Thoracic aorta (tissue), 2 donors: ENCODE data around the gene RPTOR. TPM values are rescaled to one million over a fixed set of nuclear protein-coding genes. Genes with fewer than 3 reads are reported as not detected.

Source experiments
- ATAC-seq: fragments of 150-250 bp; one replicate; pipeline ENCODE4 v1.8.0; 2017; ENCODE audit warnings: low read depth; ENCODE audit not compliant: insufficient number of reproducible peaks, low FRiP score
- DNase-seq: peaks from one replicate; pipeline ENCODE4 v3.0.0-alpha.2; 2020; ENCODE audit warnings: low spot score
- H3K27ac ChIP-seq, 2 donors: fragments of 200-600 bp; sonication (generic); 1 replicate in 1 of 2; 2 replicates in 1 of 2; pipeline ENCODE4 v1.5.1; 2016; ENCODE audit warnings: mild to moderate bottlenecking in 2 of 2, moderate library complexity in 2 of 2
- H3K27me3 ChIP-seq: fragments of 200-600 bp; sonication (generic); replicated peaks from 2 replicates; pipeline ENCODE4 v1.6.0; 2016; ENCODE audit warnings: mild to moderate bottlenecking; ENCODE audit not compliant: insufficient read depth
- H3K36me3 ChIP-seq: fragments of 200-600 bp; sonication (generic); one replicate; pipeline ENCODE4 v1.5.1; 2016
- H3K4me1 ChIP-seq, 2 donors: fragments of 200-600 bp; sonication (generic); 1 replicate in 1 of 2; 2 replicates in 1 of 2; pipeline versions ENCODE4 v1.5.1 to v1.6.0; 2016; ENCODE audit warnings: low read depth in 2 of 2, mild to moderate bottlenecking in 1 of 2; ENCODE audit not compliant: control insufficient read depth in 1 of 2
- H3K4me3 ChIP-seq: fragments of 200-600 bp; sonication (generic); 2 replicates; pipeline ENCODE4 v1.5.1; 2016; ENCODE audit warnings: mild to moderate bottlenecking
- H3K9me3 ChIP-seq: fragments of 200-600 bp; sonication (generic); 2 replicates; pipeline ENCODE4 v1.5.1; 2016
- total RNA-seq, 2 donors: library from RNA; depleted of rRNA; stranded (reverse); fragments of >200 nt; gene quantifications; one replicate each; pipeline versions ENCODE4 v1.1.0 to v1.2.3, GENCODE V29; 2016
- TF ChIP-seq, protein P1 (sequence below): fragments of 200-600 bp; sonication (generic); IDR thresholded peaks from one replicate; pipeline ENCODE4 v1.5.1; 2019; ENCODE audit warnings: antibody characterized with exemption

Gene RPTOR
- total RNA-seq, 2 donors from 2014 or later: 42.0 to 47.4 TPM

DNA sequence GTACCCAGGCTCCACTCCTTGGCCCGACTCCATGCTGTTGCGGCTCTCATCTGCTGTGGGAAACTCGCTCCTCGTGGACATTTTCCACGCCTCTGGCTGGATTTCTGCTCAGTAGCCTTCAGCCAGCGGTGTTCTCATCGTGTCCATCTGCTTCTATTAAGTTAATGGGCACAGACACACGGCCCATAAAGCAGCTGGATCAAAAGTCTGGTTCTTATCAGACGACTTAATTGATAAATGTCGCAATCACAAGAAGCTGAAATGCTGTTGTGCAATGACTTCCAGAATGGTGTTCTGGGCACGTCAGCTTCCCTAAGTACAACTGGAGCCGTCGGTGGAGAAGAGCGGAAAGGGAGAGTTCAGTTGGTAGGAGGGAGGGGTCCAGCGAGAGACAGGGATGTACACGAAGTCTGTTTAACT lies 235.3 kb downstream of the RPTOR start:
- H3K4me3 ChIP-seq: no peak overlapping the region
- H3K27me3 ChIP-seq: no peaks in the 10 kb centered on the region
- H3K27ac ChIP-seq: no peak overlapping the region
- ATAC-seq (no peak), DNase-seq (no peak)
- H3K4me1 ChIP-seq: peaks cover 23 to 56% of the 10 kb centered on the region in 2 donors
- TF ChIP-seq, protein P1, sequence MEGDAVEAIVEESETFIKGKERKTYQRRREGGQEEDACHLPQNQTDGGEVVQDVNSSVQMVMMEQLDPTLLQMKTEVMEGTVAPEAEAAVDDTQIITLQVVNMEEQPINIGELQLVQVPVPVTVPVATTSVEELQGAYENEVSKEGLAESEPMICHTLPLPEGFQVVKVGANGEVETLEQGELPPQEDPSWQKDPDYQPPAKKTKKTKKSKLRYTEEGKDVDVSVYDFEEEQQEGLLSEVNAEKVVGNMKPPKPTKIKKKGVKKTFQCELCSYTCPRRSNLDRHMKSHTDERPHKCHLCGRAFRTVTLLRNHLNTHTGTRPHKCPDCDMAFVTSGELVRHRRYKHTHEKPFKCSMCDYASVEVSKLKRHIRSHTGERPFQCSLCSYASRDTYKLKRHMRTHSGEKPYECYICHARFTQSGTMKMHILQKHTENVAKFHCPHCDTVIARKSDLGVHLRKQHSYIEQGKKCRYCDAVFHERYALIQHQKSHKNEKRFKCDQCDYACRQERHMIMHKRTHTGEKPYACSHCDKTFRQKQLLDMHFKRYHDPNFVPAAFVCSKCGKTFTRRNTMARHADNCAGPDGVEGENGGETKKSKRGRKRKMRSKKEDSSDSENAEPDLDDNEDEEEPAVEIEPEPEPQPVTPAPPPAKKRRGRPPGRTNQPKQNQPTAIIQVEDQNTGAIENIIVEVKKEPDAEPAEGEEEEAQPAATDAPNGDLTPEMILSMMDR: no peak
- H3K36me3 ChIP-seq: no peaks in the 10 kb centered on the region
- no peaks in the 10 kb centered on the region for H3K9me3 ChIP-seq

DNA sequence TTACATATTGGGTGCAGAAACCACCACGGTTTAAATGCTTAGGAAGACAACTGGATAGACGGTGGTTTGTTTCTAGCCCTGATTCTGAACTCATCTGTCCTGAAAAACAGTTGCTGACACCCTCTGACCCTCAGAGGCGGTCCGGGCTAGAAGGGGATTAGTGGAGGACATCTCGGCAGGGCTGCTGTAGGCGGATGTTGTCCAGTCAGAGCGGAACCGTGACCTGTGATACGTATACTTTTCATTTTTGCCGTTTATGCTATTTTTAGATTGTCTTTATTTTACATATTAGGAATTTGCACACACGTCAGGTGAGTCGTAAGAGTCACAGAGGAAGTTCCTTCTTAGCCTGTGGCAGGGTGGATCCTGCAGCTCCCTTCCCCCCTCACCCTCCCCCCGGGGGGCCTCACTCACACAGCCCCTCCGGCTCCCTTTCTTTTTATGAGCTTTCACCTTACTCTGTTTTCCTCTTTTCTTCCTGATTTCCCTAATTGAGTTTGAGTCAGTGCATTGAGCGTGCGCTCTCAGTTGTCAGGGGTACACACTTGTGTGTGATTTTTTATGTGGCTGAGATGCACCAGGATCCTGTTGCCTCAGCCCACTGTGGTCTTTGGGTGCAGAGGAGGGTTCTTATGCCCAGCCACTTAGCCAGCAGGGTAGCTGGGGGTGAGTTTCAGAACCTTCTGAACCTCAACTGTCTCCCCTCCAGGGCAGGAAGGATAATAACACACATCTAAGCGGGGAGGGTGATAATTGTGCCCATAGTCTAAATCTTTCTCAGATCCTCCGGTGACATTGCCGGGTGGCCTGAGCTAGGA lies 236.0 kb downstream of the RPTOR start:
- DNase-seq: no peak
- H3K9me3 ChIP-seq: no peaks in the 10 kb centered on the region

DNA sequence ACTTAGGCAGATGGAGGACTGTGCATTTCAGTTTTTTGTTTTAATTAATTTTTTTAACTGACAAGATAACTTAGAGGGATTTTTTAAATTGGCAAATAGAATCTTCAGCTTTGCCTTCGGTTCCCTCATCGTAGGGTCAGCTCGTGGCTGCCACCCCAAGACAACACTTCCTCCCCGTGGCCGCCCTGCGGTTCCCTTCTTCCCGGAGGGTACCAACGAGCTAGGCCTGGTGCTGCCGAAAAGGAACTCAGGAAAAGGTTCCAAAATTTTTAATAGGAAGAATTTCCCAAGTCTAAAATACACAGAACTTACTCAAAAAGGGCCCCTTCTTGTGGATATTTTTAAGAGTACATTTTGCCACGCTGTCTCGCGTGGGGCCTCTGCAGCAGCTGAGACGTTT lies 236.6 kb downstream of the RPTOR start:
- H3K4me3 ChIP-seq: peak overlapping the region; percentile 49
- DNase-seq (no peak), ATAC-seq (no peak)
- no peaks in the 10 kb centered on the region for H3K9me3 ChIP-seq
- H3K36me3 ChIP-seq: no peaks in the 10 kb centered on the region
- peak overlapping the region; percentile 46 to 55 for H3K27ac ChIP-seq
- TF ChIP-seq, protein P1: no peak
- no peaks in the 10 kb centered on the region for H3K27me3 ChIP-seq
- peaks cover 23 to 66% of the 10 kb centered on the region in 2 donors for H3K4me1 ChIP-seq

More for the DNA sequence above, 236.0 kb downstream of the RPTOR start:
- Histone ChIP-seq H3K4me3 (no peak overlapping the region), H3K27me3 (no peaks in the 10 kb centered on the region), H3K27ac (no peak overlapping the region), H3K4me1 (peaks cover 23 to 62% of the 10 kb centered on the region in 2 donors), H3K36me3 (no peaks in the 10 kb centered on the region)
- ATAC-seq: no peak
- TF ChIP-seq, protein P1: no peak

DNA sequence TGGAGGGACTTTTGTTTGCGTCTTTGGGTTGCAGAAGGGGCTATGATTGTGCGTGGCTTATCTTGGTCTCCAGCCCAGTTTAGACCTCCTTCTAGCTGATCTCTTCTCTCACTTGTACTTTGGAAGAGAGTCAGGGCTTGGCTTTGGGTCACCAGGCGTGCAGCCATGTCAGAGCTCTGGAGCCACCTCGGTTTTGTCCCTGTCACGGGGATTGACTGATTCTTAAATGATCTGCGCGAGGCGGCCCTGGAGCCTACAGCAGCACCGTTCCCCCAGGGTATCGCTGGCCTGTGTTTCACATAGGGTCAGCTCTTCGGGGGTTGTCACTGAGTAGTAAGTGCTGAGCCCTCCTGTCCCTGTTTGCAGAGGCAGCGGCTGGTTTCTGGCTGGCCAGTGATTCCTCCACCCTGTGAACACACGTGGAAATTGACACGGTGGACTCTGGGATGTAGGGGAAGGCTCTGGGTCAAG lies 237.2 kb downstream of the RPTOR start:
- Histone ChIP-seq H3K36me3 (no peaks in the 10 kb centered on the region), H3K4me1 (peaks cover 23 to 66% of the 10 kb centered on the region in 2 donors), H3K27ac (peak overlapping the region; percentile 46 to 55), H3K4me3 (peak overlapping the region; percentile 49), H3K9me3 (no peaks in the 10 kb centered on the region), H3K27me3 (no peaks in the 10 kb centered on the region)
- ATAC-seq: no peak
- no peak for DNase-seq
- TF ChIP-seq, protein P1: no peak

DNA sequence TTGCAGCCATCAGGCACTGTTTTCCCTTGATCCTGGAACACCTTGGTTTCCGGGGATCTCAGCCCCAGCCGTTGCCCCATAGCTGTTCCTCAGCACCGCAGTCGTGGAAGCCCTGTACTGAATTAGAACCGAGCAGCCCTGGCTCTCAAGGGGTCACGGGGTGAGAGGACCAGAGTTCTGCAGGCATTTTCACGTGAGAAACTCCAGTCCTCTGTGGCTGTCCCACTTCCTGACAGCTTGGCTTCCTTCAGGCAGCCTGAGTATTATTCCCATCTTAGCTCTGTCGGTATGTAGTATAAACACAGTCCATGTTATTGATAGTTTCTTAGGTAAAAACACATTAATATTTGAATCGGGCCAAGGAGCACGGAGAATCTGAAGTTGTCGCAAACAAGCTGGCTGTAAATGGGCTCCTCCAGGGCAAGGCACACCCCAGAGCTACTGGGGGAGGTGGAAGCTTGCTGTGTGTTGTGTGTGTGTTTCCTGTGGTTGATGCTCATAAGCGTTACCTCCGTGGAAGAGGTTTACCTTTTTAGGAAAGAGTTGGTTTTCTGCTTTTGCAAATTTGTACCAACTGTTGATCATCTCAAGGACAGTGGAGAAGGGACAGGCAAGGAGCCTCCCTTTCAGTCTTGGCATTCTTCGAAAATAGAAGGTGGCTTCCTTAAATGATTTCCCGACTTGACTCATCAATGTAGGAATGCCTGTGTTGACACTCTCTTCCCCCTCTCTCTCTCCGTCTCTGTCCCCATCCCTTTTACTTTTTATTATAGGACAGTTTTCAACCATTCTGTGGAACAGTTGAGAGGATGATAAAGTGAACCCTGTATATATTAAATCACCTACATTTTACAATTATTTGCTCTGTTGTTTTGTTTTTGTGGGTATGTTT lies 238.1 kb downstream of the RPTOR start:
- no peak overlapping the region for H3K4me3 ChIP-seq
- ATAC-seq (no peak), DNase-seq (no peak)
- H3K27ac ChIP-seq: peak overlapping the region; percentile 46 to 48
- no peaks in the 10 kb centered on the region for H3K27me3 ChIP-seq
- no peaks in the 10 kb centered on the region for H3K36me3 ChIP-seq
- TF ChIP-seq, protein P1: no peak
- H3K4me1 ChIP-seq: peaks cover 23 to 60% of the 10 kb centered on the region in 2 donors
- H3K9me3 ChIP-seq: no peaks in the 10 kb centered on the region
